GM21381 (cell line): Measurements from ENCODE around the gene ABHD16A.
A peak's percentile ranks its signal among the peaks of the same experiment; 100 is the strongest.

Experiments
- ATAC-seq: cut with Tn5 transposase; IDR thresholded peaks from one replicate; pipeline ENCODE4 v1.9.1; 2021; ENCODE audit warnings: mild to moderate bottlenecking, moderate library complexity; ENCODE audit not compliant: unreplicated experiment

Gene ABHD16A

DNA sequence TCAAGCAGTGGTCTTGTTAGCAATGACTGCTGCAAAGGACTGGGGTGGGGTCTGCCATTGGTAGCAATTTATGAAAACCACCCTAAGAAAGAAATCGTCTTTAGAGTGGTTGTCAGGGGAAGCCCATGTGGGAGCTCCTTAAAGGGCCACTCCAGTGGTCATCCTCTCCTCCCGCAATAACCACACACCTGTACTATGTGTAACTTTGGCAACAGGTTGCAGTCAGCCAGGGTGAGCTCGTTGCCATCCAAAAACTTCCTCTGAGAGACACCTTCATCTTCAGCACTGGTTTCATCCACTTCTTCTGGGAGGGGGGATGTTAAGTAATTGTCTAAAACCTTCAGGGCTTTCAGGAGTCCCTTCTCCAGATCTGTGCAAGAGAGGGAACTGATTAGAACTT, 28.9 kb upstream of the ABHD16A start:
- ATAC-seq: no peak

- ATAC-seq: no peak
Observed at GRCh38 chr6:31730631-31731086, 27.5 kb upstream of the ABHD16A start.

DNA sequence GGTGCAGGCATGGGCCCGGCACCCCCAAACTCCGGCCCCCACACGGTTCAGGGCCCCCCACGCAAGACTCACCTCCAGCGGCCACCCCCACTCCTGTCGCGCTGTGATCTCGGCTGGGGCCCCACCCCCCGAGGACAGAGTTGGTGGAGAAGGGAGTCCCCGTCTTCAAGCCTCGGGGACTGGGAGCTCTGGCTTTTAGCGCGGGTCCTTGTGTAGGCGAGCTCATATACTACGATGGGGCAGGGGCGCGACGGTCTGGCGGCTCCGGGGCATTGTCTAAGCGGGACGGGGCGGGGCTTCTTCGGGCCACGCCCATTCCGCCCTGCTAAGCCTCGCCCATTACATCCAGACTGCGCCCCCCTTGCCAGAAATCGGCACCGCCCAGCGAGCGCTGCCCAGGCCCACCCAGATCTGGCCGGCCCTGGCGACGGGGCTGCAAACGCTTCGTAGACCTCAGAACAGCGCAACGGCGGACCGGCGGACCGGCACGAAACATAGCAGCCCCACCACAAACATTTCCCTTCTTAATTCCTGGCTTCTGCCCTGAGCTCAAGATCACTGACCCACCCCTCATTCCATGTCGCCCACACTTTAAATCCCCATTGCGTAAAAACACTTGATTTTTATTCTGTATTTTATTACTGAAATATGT, 27.0 kb upstream of the ABHD16A start:
- no peak for ATAC-seq

GRCh38 chr6:31729515-31729978, 26.4 kb upstream of the ABHD16A start:
- peak; percentile 38 for ATAC-seq

DNA sequence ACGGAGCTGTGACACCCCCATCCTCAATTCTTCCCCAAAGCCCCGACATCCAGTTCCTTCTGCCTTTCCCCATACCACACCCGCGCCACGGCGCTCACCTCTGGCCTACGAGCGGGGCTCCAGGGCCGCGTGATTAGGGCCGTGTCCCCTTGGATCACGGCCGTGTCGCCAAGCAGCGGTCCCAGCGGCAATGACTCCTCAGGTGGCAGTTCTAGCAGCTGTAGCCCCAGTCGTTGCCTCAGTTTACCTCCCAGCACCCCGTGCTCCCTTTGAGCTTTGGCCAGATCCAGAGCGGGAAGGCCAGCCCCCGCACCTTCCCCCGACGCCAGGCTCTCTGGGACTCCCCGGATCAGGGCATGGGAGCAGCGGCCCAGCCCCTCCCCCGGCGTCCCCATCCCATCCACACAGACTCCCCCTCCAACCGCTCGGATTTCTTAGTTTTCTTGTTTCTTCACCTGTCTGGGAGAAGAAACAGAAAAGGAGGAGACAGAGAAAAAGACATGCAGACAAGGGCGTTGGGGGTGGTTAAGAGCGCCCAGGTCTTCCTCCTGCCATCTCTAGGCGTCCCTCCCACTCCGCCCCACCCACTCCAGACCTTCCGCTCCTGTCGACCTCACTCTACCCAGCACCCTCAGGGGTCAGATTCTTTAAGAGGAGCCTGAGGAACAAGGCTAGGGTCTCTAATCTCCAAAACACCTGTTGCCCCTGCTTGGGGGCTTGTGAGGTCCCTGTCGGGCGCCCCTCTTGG, 25.8 kb upstream of the ABHD16A start, which contains the start of gene DDAH2:
DDAH2 (minus strand) TSS at position 533 of the 748 bp plus-strand sequence; CDS start at position 395, 138 bp downstream.
- ATAC-seq: peak; percentile 8

GRCh38 chr6:31727717-31728671, 24.9 kb upstream of the ABHD16A start:
- no peak for ATAC-seq

- peak; percentile 53 for ATAC-seq
Observed at GRCh38 chr6:31727034-31727716, 24.1 kb upstream of the ABHD16A start.

DNA sequence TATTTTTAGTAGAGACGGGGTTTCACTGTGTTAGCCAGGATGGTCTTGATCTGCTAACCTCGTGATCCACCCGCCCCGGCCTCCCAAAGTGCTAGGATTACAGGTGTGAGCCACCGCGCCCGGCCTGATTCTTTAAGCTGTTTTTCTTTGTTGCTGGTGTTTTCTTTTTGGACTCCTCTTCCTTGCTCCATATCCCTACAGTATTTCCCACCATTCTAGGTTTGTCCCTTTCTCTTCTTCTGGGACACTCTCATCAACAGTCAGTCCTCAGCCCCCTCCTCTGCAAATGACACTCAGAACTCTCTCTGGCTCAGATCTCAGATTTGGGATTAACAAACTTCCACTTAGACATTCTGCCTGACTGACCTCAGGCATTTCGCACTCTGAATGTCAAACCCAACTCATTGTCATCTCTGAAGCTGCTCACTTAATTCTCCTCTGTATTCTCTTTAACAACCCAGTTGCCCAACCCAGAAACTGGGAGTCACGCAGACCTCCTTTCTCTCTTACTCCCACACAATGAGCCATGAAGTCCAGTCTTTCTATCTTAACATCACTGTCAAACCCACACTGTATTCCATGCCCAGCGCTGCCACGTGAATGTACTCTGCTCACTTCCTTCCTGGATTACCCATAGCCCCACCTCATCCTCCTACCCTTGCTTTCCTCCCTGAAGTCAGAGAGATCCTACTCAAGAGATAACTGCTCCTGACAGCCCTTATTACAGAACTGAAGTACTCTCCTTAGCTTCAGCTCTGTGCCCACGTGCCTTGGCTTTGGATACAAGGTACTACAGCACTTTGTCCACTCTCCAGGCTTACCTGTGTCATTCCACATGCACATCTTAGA, 22.6 kb upstream of the ABHD16A start:
- no peak for ATAC-seq

- no peak for ATAC-seq
Observed at GRCh38 chr6:31723980-31724691, 21.0 kb upstream of the ABHD16A start.

DNA sequence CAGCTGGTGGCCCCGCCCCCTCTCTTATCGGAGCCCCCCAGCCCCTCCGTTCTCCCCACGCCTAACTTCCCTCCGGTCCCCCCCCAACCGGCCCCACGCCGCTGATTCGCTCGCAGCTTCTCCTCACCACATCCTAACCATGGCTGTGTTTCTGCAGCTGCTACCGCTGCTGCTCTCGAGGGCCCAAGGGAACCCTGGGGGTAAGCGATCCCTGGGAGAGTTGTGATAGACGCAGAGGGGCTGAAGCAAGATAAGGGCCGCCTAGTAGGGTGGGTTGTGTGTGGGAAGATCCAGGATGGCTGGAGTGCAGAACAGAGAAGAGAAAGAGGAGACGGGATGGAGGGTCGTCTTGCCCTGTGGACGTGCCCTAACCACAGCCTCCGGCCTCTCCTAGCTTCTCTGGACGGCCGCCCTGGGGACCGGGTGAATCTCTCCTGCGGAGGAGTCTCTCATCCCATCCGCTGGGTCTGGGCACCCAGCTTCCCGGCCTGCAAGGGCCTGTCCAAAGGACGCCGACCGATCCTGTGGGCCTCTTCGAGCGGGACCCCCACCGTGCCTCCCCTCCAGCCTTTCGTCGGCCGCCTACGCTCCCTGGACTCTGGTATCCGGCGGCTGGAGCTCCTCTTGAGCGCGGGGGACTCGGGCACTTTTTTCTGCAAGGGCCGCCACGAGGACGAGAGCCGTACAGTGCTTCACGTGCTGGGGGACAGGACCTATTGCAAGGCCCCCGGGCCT, 20.3 kb upstream of the ABHD16A start, which contains the start of gene MPIG6B:
MPIG6B (plus strand) TSS at position 129 of the 735 bp plus-strand sequence; CDS start at position 140, 11 bp downstream.
- no peak for ATAC-seq

DNA sequence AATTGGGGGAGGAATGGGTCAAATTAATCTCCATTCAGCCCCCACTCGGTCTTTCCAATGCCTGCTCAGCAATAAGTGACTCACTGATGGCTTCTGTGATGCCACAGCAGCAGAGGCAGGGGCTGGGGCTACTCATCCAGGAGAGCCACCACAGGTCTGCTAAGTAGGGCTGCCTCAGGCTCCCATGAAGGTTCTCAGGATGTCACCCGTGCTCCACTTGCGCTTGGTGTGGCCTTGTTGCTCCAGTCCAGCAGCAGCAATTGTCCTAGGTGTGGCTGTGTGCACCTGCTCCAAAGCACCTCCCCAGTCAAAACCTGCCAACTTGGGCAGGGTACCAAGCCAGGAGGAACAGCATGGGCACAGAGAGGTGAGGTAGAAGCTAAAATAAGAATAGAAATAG, 19.0 kb upstream of the ABHD16A start:
- no peak for ATAC-seq

DNA sequence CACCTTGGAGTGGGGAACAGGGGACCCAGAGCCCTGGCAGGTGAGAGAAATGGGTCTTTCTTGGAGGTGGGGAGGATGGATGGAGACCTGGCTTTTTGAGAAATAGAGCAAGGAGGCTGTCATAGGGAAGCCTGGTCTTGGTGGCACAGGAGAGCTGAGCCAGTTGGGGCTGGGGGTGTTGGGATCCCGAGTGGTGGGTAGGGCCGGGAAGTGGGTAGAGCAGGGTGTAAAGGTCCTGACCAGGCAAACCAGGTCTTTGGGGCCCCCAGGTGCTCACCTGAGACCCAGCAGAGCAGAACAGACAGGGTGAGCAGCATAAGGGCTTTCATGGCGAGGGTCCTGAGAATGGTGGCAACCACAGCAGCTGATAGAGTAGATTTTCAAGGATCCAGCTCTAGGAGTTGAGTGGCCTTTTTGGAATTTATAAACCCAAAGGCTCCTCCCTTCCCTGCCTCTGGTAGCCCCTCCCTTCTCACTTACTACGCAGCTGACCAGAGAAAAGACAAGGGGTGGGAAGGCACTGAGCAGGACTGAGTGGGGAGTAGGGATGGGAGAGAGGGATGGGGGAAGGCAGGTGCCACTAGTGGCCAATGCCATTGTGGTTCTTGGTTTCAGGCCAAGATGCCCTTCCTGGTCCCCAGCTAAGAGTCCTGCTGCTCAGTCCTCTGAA, 18.4 kb upstream of the ABHD16A start, which contains the start of gene LY6G6C:
LY6G6C (minus strand) TSS at position 396 of the 670 bp plus-strand sequence; CDS start at position 329, 67 bp downstream.
- no peak for ATAC-seq

- ATAC-seq: no peak
Observed at GRCh38 chr6:31720196-31720770, 17.2 kb upstream of the ABHD16A start.

- no peak for ATAC-seq
Observed at GRCh38 chr6:31719001-31719400, 15.9 kb upstream of the ABHD16A start.

DNA sequence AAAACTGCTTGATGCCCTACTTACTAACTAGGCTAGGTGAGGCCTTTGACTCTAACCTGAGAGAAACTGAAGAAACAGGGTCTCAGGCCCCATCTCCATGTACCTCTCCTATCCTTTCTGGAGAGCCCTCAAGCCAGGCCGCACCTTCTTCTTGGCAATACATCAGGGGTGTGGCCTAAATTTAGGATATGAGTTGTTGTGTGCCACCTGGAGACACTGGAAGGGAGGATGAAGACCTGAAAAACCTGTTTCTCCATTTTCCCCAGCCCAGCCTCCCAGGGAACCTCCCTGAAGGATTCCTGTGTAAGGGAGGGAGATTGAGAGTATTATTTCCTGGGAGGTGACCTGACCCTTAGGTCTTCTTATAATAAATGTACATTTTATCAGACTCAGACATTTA, 15.1 kb upstream of the ABHD16A start:
- ATAC-seq: no peak

- ATAC-seq: no peak
Observed at GRCh38 chr6:31717499-31718222, 14.5 kb upstream of the ABHD16A start.
